Measurements from ENCODE around the gene PDE9A.
"Not testable (repeated sequence)": the region's sequence is repeated elsewhere in the genome, so short reads cannot be mapped to it uniquely, and the experiment has no call there.

PDE9A gene

GRCh38 chr21:42624936-42625335, 28.5 kb upstream of the PDE9A start:
- Histone ChIP-seq H3K4me2 (ENCODE audit: low read length) (no peak overlapping the region), H3K4me1 (ENCODE audit: control insufficient read depth, insufficient read depth, low read length) (no peaks in the 10 kb centered on the region), H3K9me3 (replicated peaks; ENCODE audit: low read length) (no peaks in the 10 kb centered on the region), H3K4me3 (ENCODE audit: low read length) (no peak overlapping the region), H3K27me3 (ENCODE audit: control insufficient read depth, insufficient read depth, low read length) (peaks cover 79% of the 10 kb centered on the region), H3K9ac (ENCODE audit: low read depth, low read length) (no peak overlapping the region), H3K36me3 (ENCODE audit: insufficient read depth, low read length) (no peaks in the 10 kb centered on the region)

- H3K4me2 ChIP-seq (ENCODE audit: low read length): no peak overlapping the region
- H3K27me3 ChIP-seq (ENCODE audit: control insufficient read depth, insufficient read depth, low read length): peaks cover 84% of the 10 kb centered on the region
These were observed 27.2 kb upstream of the PDE9A start for GRCh38 chr21:42626171-42626570.

GRCh38 chr21:42627527-42628289, 25.7 kb upstream of the PDE9A start:
- H3K9ac ChIP-seq (ENCODE audit: low read depth, low read length): no peak overlapping the region
- no peak overlapping the region for H3K4me3 ChIP-seq (ENCODE audit: low read length)
- no peaks in the 10 kb centered on the region for H3K36me3 ChIP-seq (ENCODE audit: insufficient read depth, low read length)
- no peaks in the 10 kb centered on the region for H3K4me1 ChIP-seq (ENCODE audit: control insufficient read depth, insufficient read depth, low read length)
- H3K9me3 ChIP-seq (replicated peaks; ENCODE audit: low read length): no peaks in the 10 kb centered on the region
- H3K27me3 ChIP-seq (ENCODE audit: control insufficient read depth, insufficient read depth, low read length): peaks cover 75% of the 10 kb centered on the region
- H3K4me2 ChIP-seq (ENCODE audit: low read length): no peak overlapping the region

More at GRCh38 chr21:42626171-42626570, 27.2 kb upstream of the PDE9A start:
- H3K4me1 ChIP-seq (ENCODE audit: control insufficient read depth, insufficient read depth, low read length): no peaks in the 10 kb centered on the region
- no peaks in the 10 kb centered on the region for H3K9me3 ChIP-seq (replicated peaks; ENCODE audit: low read length)
- H3K4me3 ChIP-seq (ENCODE audit: low read length): no peak overlapping the region
- no peak overlapping the region for H3K9ac ChIP-seq (ENCODE audit: low read depth, low read length)
- H3K36me3 ChIP-seq (ENCODE audit: insufficient read depth, low read length): no peaks in the 10 kb centered on the region

- not testable (repeated sequence) for H3K4me2 ChIP-seq (ENCODE audit: low read length); H3K9me3 ChIP-seq (replicated peaks; ENCODE audit: low read length); H3K4me1 ChIP-seq (ENCODE audit: control insufficient read depth, insufficient read depth, low read length); H3K4me3 ChIP-seq (ENCODE audit: low read length); H3K9ac ChIP-seq (ENCODE audit: low read depth, low read length); H3K36me3 ChIP-seq (ENCODE audit: insufficient read depth, low read length)
- H3K27me3 ChIP-seq (ENCODE audit: control insufficient read depth, insufficient read depth, low read length): peaks cover 75% of the 10 kb centered on the region
These were observed 24.9 kb upstream of the PDE9A start for GRCh38 chr21:42628466-42629061.

- Histone ChIP-seq H3K9me3 (replicated peaks; ENCODE audit: low read length) (no peaks in the 10 kb centered on the region), H3K27me3 (ENCODE audit: control insufficient read depth, insufficient read depth, low read length) (peaks cover 71% of the 10 kb centered on the region), H3K4me2 (ENCODE audit: low read length) (no peak overlapping the region), H3K36me3 (ENCODE audit: insufficient read depth, low read length) (no peaks in the 10 kb centered on the region), H3K4me3 (ENCODE audit: low read length) (no peak overlapping the region), H3K4me1 (ENCODE audit: control insufficient read depth, insufficient read depth, low read length) (no peaks in the 10 kb centered on the region), H3K9ac (ENCODE audit: low read depth, low read length) (no peak overlapping the region)
These were observed 23.4 kb upstream of the PDE9A start for GRCh38 chr21:42629933-42630589.

GRCh38 chr21:42630626-42631025, 22.8 kb upstream of the PDE9A start:
- Histone ChIP-seq H3K36me3 (ENCODE audit: insufficient read depth, low read length) (no peaks in the 10 kb centered on the region), H3K4me2 (ENCODE audit: low read length) (no peak overlapping the region), H3K4me3 (ENCODE audit: low read length) (no peak overlapping the region), H3K4me1 (ENCODE audit: control insufficient read depth, insufficient read depth, low read length) (peaks cover 1% of the 10 kb centered on the region), H3K9ac (ENCODE audit: low read depth, low read length) (no peak overlapping the region), H3K27me3 (ENCODE audit: control insufficient read depth, insufficient read depth, low read length) (peaks cover 65% of the 10 kb centered on the region), H3K9me3 (replicated peaks; ENCODE audit: low read length) (no peaks in the 10 kb centered on the region)

GRCh38 chr21:42631142-42631541, 22.3 kb upstream of the PDE9A start:
- Histone ChIP-seq H3K9me3 (replicated peaks; ENCODE audit: low read length) (no peaks in the 10 kb centered on the region), H3K36me3 (ENCODE audit: insufficient read depth, low read length) (no peaks in the 10 kb centered on the region), H3K27me3 (ENCODE audit: control insufficient read depth, insufficient read depth, low read length) (peaks cover 60% of the 10 kb centered on the region), H3K4me3 (ENCODE audit: low read length) (no peak overlapping the region), H3K9ac (ENCODE audit: low read depth, low read length) (no peak overlapping the region), H3K4me1 (ENCODE audit: control insufficient read depth, insufficient read depth, low read length) (peaks cover 6% of the 10 kb centered on the region), H3K4me2 (ENCODE audit: low read length) (no peak overlapping the region)

GRCh38 chr21:42632336-42632751, 21.1 kb upstream of the PDE9A start:
- Histone ChIP-seq H3K4me3 (ENCODE audit: low read length) (no peak overlapping the region), H3K9me3 (replicated peaks; ENCODE audit: low read length) (no peaks in the 10 kb centered on the region), H3K9ac (ENCODE audit: low read depth, low read length) (no peak overlapping the region), H3K4me1 (ENCODE audit: control insufficient read depth, insufficient read depth, low read length) (peaks cover 14% of the 10 kb centered on the region), H3K36me3 (ENCODE audit: insufficient read depth, low read length) (no peaks in the 10 kb centered on the region), H3K27me3 (ENCODE audit: control insufficient read depth, insufficient read depth, low read length) (peaks cover 52% of the 10 kb centered on the region), H3K4me2 (ENCODE audit: low read length) (no peak overlapping the region)

GRCh38 chr21:42632771-42633690, 20.4 kb upstream of the PDE9A start:
- no peak overlapping the region for H3K4me3 ChIP-seq (ENCODE audit: low read length)
- H3K4me2 ChIP-seq (ENCODE audit: low read length): no peak overlapping the region
- H3K27me3 ChIP-seq (ENCODE audit: control insufficient read depth, insufficient read depth, low read length): peaks cover 50% of the 10 kb centered on the region
- no peaks in the 10 kb centered on the region for H3K9me3 ChIP-seq (replicated peaks; ENCODE audit: low read length)
- H3K36me3 ChIP-seq (ENCODE audit: insufficient read depth, low read length): no peaks in the 10 kb centered on the region
- no peak overlapping the region for H3K9ac ChIP-seq (ENCODE audit: low read depth, low read length)
- H3K4me1 ChIP-seq (ENCODE audit: control insufficient read depth, insufficient read depth, low read length): peaks cover 14% of the 10 kb centered on the region

GRCh38 chr21:42633858-42634257, 19.6 kb upstream of the PDE9A start:
- H3K4me2 ChIP-seq (ENCODE audit: low read length): no peak overlapping the region
- H3K36me3 ChIP-seq (ENCODE audit: insufficient read depth, low read length): no peaks in the 10 kb centered on the region
- H3K9ac ChIP-seq (ENCODE audit: low read depth, low read length): no peak overlapping the region
- H3K27me3 ChIP-seq (ENCODE audit: control insufficient read depth, insufficient read depth, low read length): peaks cover 47% of the 10 kb centered on the region
- peaks cover 14% of the 10 kb centered on the region for H3K4me1 ChIP-seq (ENCODE audit: control insufficient read depth, insufficient read depth, low read length)
- no peaks in the 10 kb centered on the region for H3K9me3 ChIP-seq (replicated peaks; ENCODE audit: low read length)
- H3K4me3 ChIP-seq (ENCODE audit: low read length): no peak overlapping the region
